WTC11 (cell line): ENCODE results near the gene KIF3B. TPM values are rescaled to one million over a fixed set of nuclear protein-coding genes. Genes with fewer than 3 reads are reported as not detected.

Experiments used
- ATAC-seq: fragments of 200-7000 bp; cut with Tn5 transposase; 2 replicates; pipeline ENCODE4 v1.10.0; 2021; ENCODE audit warnings: mild to moderate bottlenecking, moderate library complexity
- CTCF ChIA-PET: fragments of 300-600 bp; sonication (Branson Sonifier 250); formaldehyde crosslinking; loops from one replicate; lab custom pipeline; 2021; ENCODE audit warnings: antibody characterized with exemption; lab: Charles Lee
- POLR2A ChIA-PET: fragments of 350-600 bp; sonication (Branson Sonifier 250); formaldehyde crosslinking; loops from one replicate; lab custom pipeline; 2021; ENCODE audit warnings: antibody characterized with exemption; lab: Charles Lee
- DNase-seq: peaks from one replicate; pipeline ENCODE4 v3.0.0; 2021; ENCODE audit warnings: low spot score
- H3K27ac Mint-ChIP-seq: 2 replicates; pipeline ENCODE4 v1.8.0; 2021; ENCODE audit warnings: mixed read lengths
- H3K27me3 Mint-ChIP-seq: 2 replicates; pipeline ENCODE4 v1.8.0; 2021; ENCODE audit warnings: low read depth, mild to moderate bottlenecking, moderate library complexity, mixed read lengths
- H3K36me3 Mint-ChIP-seq: 2 replicates; pipeline ENCODE4 v1.8.0; 2021; ENCODE audit warnings: mixed read lengths
- H3K4me1 Mint-ChIP-seq: 2 replicates; pipeline ENCODE4 v1.8.0; 2022; ENCODE audit warnings: mixed read lengths
- H3K4me3 Mint-ChIP-seq: 2 replicates; pipeline ENCODE4 v1.8.0; 2021; ENCODE audit warnings: mild to moderate bottlenecking, moderate library complexity, mixed read lengths
- H3K9me3 Mint-ChIP-seq: 2 replicates; pipeline ENCODE4 v1.8.0; 2021; ENCODE audit warnings: mixed read lengths
- ATF1 ChIP-seq: sonication (generic); formaldehyde crosslinking; IDR thresholded peaks from 2 replicates; pipeline ENCODE4 v1.8.1; 2023; ENCODE audit warnings: mild to moderate bottlenecking, moderate library complexity, missing genetic modification reagents
- CTCF ChIP-seq: fragments of 200-600 bp; IDR thresholded peaks from 2 replicates; pipeline ENCODE4 v1.8.0; 2022; ENCODE audit warnings: antibody characterized with exemption
- E2F4 ChIP-seq: sonication (generic); formaldehyde crosslinking; IDR thresholded peaks from 2 replicates; pipeline ENCODE4 v1.8.1; 2022; ENCODE audit warnings: low read depth, mild to moderate bottlenecking, moderate library complexity, missing genetic modification reagents, borderline replicate concordance
- ESRRA ChIP-seq: sonication (generic); formaldehyde crosslinking; IDR thresholded peaks from 2 replicates; pipeline ENCODE4 v1.8.1; 2022; ENCODE audit warnings: mild to moderate bottlenecking, missing genetic modification reagents, borderline replicate concordance
- FOXK1 ChIP-seq: sonication (generic); formaldehyde crosslinking; IDR thresholded peaks from 2 replicates; pipeline ENCODE4 v1.8.0; 2022; ENCODE audit warnings: mild to moderate bottlenecking, moderate library complexity, missing genetic modification reagents
- GABPB1 ChIP-seq: sonication (generic); formaldehyde crosslinking; IDR thresholded peaks from 2 replicates; pipeline ENCODE4 v1.8.1; 2023; ENCODE audit warnings: mild to moderate bottlenecking, missing genetic modification reagents
- JUN ChIP-seq: sonication (generic); formaldehyde crosslinking; IDR thresholded peaks from 2 replicates; pipeline ENCODE4 v1.8.0; 2023; ENCODE audit warnings: mild to moderate bottlenecking, missing genetic modification reagents
- KAT7 ChIP-seq: sonication (generic); formaldehyde crosslinking; IDR thresholded peaks from 2 replicates; pipeline ENCODE4 v1.8.1; 2023; ENCODE audit warnings: missing genetic modification reagents, mild to moderate bottlenecking, borderline replicate concordance
- MYBL2 ChIP-seq: sonication (generic); formaldehyde crosslinking; IDR thresholded peaks from 2 replicates; pipeline ENCODE4 v1.8.1; 2023; ENCODE audit warnings: mild to moderate bottlenecking, moderate library complexity, missing genetic modification reagents
- NFYB ChIP-seq: sonication (generic); formaldehyde crosslinking; conservative IDR thresholded peaks from 2 replicates; pipeline ENCODE4 v1.8.0; 2022; ENCODE audit warnings: low read depth, missing genetic modification reagents
- STAT6 ChIP-seq: sonication (generic); formaldehyde crosslinking; conservative IDR thresholded peaks from 2 replicates; pipeline ENCODE4 v1.8.1; 2023; ENCODE audit warnings: mild to moderate bottlenecking, low read depth, missing genetic modification reagents, moderate library complexity
- TEAD1 ChIP-seq: sonication (generic); formaldehyde crosslinking; IDR thresholded peaks from 2 replicates; pipeline ENCODE4 v1.8.0; 2022; ENCODE audit warnings: mild to moderate bottlenecking, missing genetic modification reagents
- TEAD4 ChIP-seq: sonication (generic); formaldehyde crosslinking; IDR thresholded peaks from 2 replicates; pipeline ENCODE4 v1.8.0; 2022; ENCODE audit warnings: mild to moderate bottlenecking, missing genetic modification reagents
- ZBTB43 ChIP-seq: sonication (generic); formaldehyde crosslinking; IDR thresholded peaks from 2 replicates; pipeline ENCODE4 v1.8.1; 2023; ENCODE audit warnings: mild to moderate bottlenecking, missing genetic modification reagents
- ZMAT4 ChIP-seq: fragments of 250-450 bp; sonication (Bioruptor Pico); IDR thresholded peaks from 2 replicates; pipeline ENCODE4 v1.9.0; 2021; ENCODE audit warnings: mild to moderate bottlenecking
- ZNF281 ChIP-seq: sonication (generic); formaldehyde crosslinking; IDR thresholded peaks from 2 replicates; pipeline ENCODE4 v1.8.0; 2023; ENCODE audit warnings: mild to moderate bottlenecking, missing genetic modification reagents
- ZNF317 ChIP-seq: sonication (generic); formaldehyde crosslinking; IDR thresholded peaks from 2 replicates; pipeline ENCODE4 v1.8.1; 2023; ENCODE audit warnings: low read depth, mild to moderate bottlenecking, moderate library complexity, missing genetic modification reagents, borderline replicate concordance
- ZNF512 ChIP-seq: sonication (generic); formaldehyde crosslinking; IDR thresholded peaks from 2 replicates; pipeline ENCODE4 v1.8.1; 2022; ENCODE audit warnings: missing genetic modification reagents, borderline replicate concordance
- total RNA-seq: library from RNA; stranded (reverse); gene quantifications from 3 replicates; pipeline ENCODE4 v1.2.3, GENCODE V29; 2021

Gene KIF3B
- total RNA-seq, 1 experiment from 2014 or later = 21.5 TPM

- ChIA-PET POLR2A (interaction anchor here (0.7 kb wide), 1 partner anchor 50 kb away, joined by 4 read pairs; no protein-coding TSS in a partner anchor), CTCF (no interaction called here)
- TF ChIP-seq ESRRA (CRISPR knock-in tag) = no peak
- TF ChIP-seq MYBL2 (CRISPR knock-in tag) = no peak
- no peak for TF ChIP-seq FOXK1 (CRISPR knock-in tag)
- no peak for TF ChIP-seq ZMAT4 (CRISPR knock-in tag)
- peak; percentile 54 for TF ChIP-seq GABPB1
- Mint-ChIP-seq H3K36me3 (no peaks in the 10 kb centered on the region), H3K4me3 (no peak overlapping the region), H3K9me3 (no peaks in the 10 kb centered on the region), H3K27me3 (no peaks in the 10 kb centered on the region), H3K4me1 (no peaks in the 10 kb centered on the region), H3K27ac (no peak overlapping the region)
- ATAC-seq (no peak), DNase-seq (no peak)
Observed at GRCh38 chr20:32289661-32290431, 12.4 kb downstream of the KIF3B start.

GRCh38 chr20:32291166-32291565 lies 13.7 kb downstream of the KIF3B start:
- ATAC-seq (no peak), DNase-seq (no peak)
- Mint-ChIP-seq H3K27me3 (no peaks in the 10 kb centered on the region), H3K36me3 (no peaks in the 10 kb centered on the region), H3K4me1 (no peaks in the 10 kb centered on the region), H3K4me3 (no peak overlapping the region), H3K9me3 (no peaks in the 10 kb centered on the region), H3K27ac (no peak overlapping the region)
- POLR2A ChIA-PET = no interaction called here
- CTCF ChIA-PET = no interaction called here
- TF ChIP-seq STAT6 (CRISPR knock-in tag) (no peak), E2F4 (CRISPR knock-in tag) (no peak), ESRRA (CRISPR knock-in tag) (no peak), ZNF281 (no peak), TEAD4 (CRISPR knock-in tag) (no peak), ZNF317 (CRISPR knock-in tag) (no peak), TEAD1 (CRISPR knock-in tag) (no peak), JUN (CRISPR knock-in tag) (no peak), ATF1 (CRISPR knock-in tag) (no peak), KAT7 (CRISPR knock-in tag) (no peak), CTCF (no peak), ZBTB43 (CRISPR knock-in tag) (no peak), NFYB (CRISPR knock-in tag) (no peak), ZNF512 (no peak)
